Astrocyte (in vitro differentiated cells and primary cell): Measurements from ENCODE around the gene SH3TC2.

Experiments
- EZH2 ChIP-seq: IDR thresholded peaks from 2 replicates; pipeline ENCODE4 v1.6.1; 2012; ENCODE audit warnings: mild to moderate bottlenecking, low read length, inconsistent platforms; ENCODE audit not compliant: insufficient read depth
- TF ChIP-seq, protein P1 (sequence below): IDR thresholded peaks from 2 replicates; pipeline ENCODE4 v1.5.1; 2011; ENCODE audit warnings: low read depth, mild to moderate bottlenecking, inconsistent platforms, low read length, moderate library complexity; ENCODE audit not compliant: insufficient read depth

DNA sequence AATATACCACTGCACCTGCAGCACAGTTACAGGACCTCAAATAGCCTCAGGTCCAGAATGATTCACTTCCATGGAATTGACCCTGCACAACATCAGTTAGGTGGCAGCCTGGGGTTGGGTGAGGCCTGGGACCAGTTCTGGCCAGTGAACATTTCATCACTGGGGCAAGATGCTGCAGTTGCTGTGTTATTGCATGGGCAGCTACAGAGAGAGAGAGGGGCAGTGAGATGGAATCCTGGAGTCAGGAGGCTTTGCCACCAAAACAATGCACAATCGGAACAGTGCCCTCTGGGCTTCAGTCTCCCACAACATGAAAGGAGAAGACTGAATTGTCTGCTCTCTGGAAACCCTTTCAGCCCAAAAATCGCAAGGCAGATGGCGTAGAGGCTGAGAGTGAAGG, 51.8 kb downstream of the SH3TC2 start:
- TF ChIP-seq, protein P1, sequence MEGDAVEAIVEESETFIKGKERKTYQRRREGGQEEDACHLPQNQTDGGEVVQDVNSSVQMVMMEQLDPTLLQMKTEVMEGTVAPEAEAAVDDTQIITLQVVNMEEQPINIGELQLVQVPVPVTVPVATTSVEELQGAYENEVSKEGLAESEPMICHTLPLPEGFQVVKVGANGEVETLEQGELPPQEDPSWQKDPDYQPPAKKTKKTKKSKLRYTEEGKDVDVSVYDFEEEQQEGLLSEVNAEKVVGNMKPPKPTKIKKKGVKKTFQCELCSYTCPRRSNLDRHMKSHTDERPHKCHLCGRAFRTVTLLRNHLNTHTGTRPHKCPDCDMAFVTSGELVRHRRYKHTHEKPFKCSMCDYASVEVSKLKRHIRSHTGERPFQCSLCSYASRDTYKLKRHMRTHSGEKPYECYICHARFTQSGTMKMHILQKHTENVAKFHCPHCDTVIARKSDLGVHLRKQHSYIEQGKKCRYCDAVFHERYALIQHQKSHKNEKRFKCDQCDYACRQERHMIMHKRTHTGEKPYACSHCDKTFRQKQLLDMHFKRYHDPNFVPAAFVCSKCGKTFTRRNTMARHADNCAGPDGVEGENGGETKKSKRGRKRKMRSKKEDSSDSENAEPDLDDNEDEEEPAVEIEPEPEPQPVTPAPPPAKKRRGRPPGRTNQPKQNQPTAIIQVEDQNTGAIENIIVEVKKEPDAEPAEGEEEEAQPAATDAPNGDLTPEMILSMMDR, result no peak
- no peak for TF ChIP-seq EZH2
